ENCODE data around the gene PLEKHG7.

Gene PLEKHG7

DNA sequence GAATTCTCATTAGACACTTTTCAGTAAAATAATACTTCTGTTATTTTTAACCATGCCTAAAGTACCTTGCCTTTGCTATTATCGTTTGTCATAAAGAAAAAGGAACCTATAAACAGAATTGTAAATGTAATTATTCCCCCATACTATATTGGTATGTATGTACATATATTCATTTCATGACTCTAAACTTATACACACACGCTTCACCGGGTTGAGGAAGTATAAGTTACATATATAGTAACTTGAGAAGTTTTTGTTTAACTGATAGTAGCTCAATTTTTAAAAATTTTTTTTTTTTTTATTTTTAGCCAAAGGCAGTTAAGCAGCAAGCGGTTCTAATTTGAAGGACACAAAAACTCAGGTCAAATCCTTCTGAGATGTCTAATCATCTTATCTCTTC is 107.6 kb downstream of the PLEKHG7 start:
- Histone ChIP-seq H3K27me3 (ENCODE audit: insufficient read depth, low read length, poor library complexity) (no peaks in the 10 kb centered on the region), H3K36me3 (ENCODE audit: insufficient read depth, low read length) (peaks cover 41% of the 10 kb centered on the region), H3K4me2 (ENCODE audit: insufficient read depth, low read length) (no peak overlapping the region), H3K27ac (ENCODE audit: low read length) (no peak overlapping the region), H3K9me3 (ENCODE audit: insufficient read depth, low read length, severe bottlenecking) (no peaks in the 10 kb centered on the region), H2AFZ (ENCODE audit: low read depth, low read length) (no peak overlapping the region), H3K9ac (ENCODE audit: low read depth, low read length) (no peak overlapping the region), H4K20me1 (ENCODE audit: insufficient read depth, low read length) (no peaks in the 10 kb centered on the region), H3K4me3 (ENCODE audit: low read depth in 1 of 2, low read length in 2 of 2) (no peak overlapping the region), H3K4me1 (ENCODE audit: insufficient read depth, low read length) (no peaks in the 10 kb centered on the region), H3K79me2 (ENCODE audit: insufficient read depth, low read length) (no peaks in the 10 kb centered on the region)
- no peak for ATAC-seq (ENCODE audit: insufficient read depth, low read depth)
- TF ChIP-seq EZH2 (IDR thresholded peaks at IDR 0.05; ENCODE audit: borderline replicate concordance, low read depth, low read length, severe bottlenecking) (no peak), CTCF (IDR thresholded peaks at IDR 0.05; ENCODE audit: borderline replicate concordance, extremely low read depth, low read length, poor library complexity, severe bottlenecking) (no peak)
- no peak for DNase-seq

GRCh38 chr12:92814584-92814983 is 111.8 kb downstream of the PLEKHG7 start:
- H3K79me2 ChIP-seq (ENCODE audit: insufficient read depth, low read length) = no peaks in the 10 kb centered on the region
- TF ChIP-seq CTCF (IDR thresholded peaks at IDR 0.05; ENCODE audit: borderline replicate concordance, extremely low read depth, low read length, poor library complexity, severe bottlenecking) (no peak), EZH2 (IDR thresholded peaks at IDR 0.05; ENCODE audit: borderline replicate concordance, low read depth, low read length, severe bottlenecking) (no peak)
- H3K36me3 ChIP-seq (ENCODE audit: insufficient read depth, low read length) = peaks cover 57% of the 10 kb centered on the region
- DNase-seq (no peak), ATAC-seq (ENCODE audit: insufficient read depth, low read depth) (no peak)
- H4K20me1 ChIP-seq (ENCODE audit: insufficient read depth, low read length) = no peaks in the 10 kb centered on the region
- no peaks in the 10 kb centered on the region for H3K9me3 ChIP-seq (ENCODE audit: insufficient read depth, low read length, severe bottlenecking)
- H3K27ac ChIP-seq (ENCODE audit: low read length) = no peak overlapping the region
- H3K9ac ChIP-seq (ENCODE audit: low read depth, low read length) = no peak overlapping the region
- no peak overlapping the region for H3K4me3 ChIP-seq (ENCODE audit: low read depth in 1 of 2, low read length in 2 of 2)
- no peak overlapping the region for H3K4me2 ChIP-seq (ENCODE audit: insufficient read depth, low read length)
- no peak overlapping the region for H2AFZ ChIP-seq (ENCODE audit: low read depth, low read length)
- H3K27me3 ChIP-seq (ENCODE audit: insufficient read depth, low read length, poor library complexity) = no peaks in the 10 kb centered on the region
- H3K4me1 ChIP-seq (ENCODE audit: insufficient read depth, low read length) = no peaks in the 10 kb centered on the region

- no peak overlapping the region for H3K27ac ChIP-seq (ENCODE audit: low read length)
- H3K36me3 ChIP-seq (ENCODE audit: insufficient read depth, low read length) = peaks cover 54% of the 10 kb centered on the region
Measured at GRCh38 chr12:92821142-92821541, 118.4 kb downstream of the PLEKHG7 start.

More at GRCh38 chr12:92821142-92821541, 118.4 kb downstream of the PLEKHG7 start:
- H2AFZ ChIP-seq (ENCODE audit: low read depth, low read length) = no peak overlapping the region
- H3K4me2 ChIP-seq (ENCODE audit: insufficient read depth, low read length) = no peak overlapping the region
- no peak for TF ChIP-seq CTCF (IDR thresholded peaks at IDR 0.05; ENCODE audit: borderline replicate concordance, extremely low read depth, low read length, poor library complexity, severe bottlenecking)
- TF ChIP-seq EZH2 (IDR thresholded peaks at IDR 0.05; ENCODE audit: borderline replicate concordance, low read depth, low read length, severe bottlenecking) = no peak
- ATAC-seq (ENCODE audit: insufficient read depth, low read depth) (no peak), DNase-seq (no peak)
- no peak overlapping the region for H3K9ac ChIP-seq (ENCODE audit: low read depth, low read length)
- H3K79me2 ChIP-seq (ENCODE audit: insufficient read depth, low read length) = no peaks in the 10 kb centered on the region
- no peaks in the 10 kb centered on the region for H4K20me1 ChIP-seq (ENCODE audit: insufficient read depth, low read length)
- H3K27me3 ChIP-seq (ENCODE audit: insufficient read depth, low read length, poor library complexity) = no peaks in the 10 kb centered on the region
- H3K4me3 ChIP-seq (ENCODE audit: low read depth in 1 of 2, low read length in 2 of 2) = no peak overlapping the region
- H3K9me3 ChIP-seq (ENCODE audit: insufficient read depth, low read length, severe bottlenecking) = no peaks in the 10 kb centered on the region
- no peaks in the 10 kb centered on the region for H3K4me1 ChIP-seq (ENCODE audit: insufficient read depth, low read length)
